ENCODE measurements around the gene KCNAB1. TPM values are rescaled to one million over a fixed set of nuclear protein-coding genes. Genes with fewer than 3 reads are reported as not detected.
"Not testable (repeated sequence)": the region's sequence is repeated elsewhere in the genome, so short reads cannot be mapped to it uniquely, and the experiment has no call there.

Gene KCNAB1
- total RNA-seq, 1 donor from 2014 or later, result 2.1 TPM

DNA sequence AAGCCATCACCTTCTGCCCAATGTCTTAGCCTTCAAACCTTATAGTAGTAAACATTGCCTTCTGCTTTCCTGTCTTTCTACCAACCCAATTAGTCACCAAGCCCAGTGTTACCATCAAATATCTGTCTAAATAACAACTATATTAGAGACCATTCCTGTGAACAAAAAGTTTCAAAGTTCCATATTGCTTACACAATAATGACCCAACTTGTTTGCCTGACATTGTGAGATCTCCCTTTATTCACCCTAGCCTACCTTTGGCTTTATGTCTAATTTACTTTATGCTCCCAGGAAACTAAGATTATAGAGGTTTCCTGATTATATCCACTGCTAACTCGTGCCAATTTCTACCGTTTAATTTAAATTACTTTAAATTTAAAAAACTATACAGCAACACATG is 26.0 kb upstream of the KCNAB1 start:
- H3K4me3 Mint-ChIP-seq (ENCODE audit: low read depth), result no peak overlapping the region
- no peak for DNase-seq (ENCODE audit: low spot score, unreplicated experiment)
- peaks cover 3% of the 10 kb centered on the region for H3K4me1 Mint-ChIP-seq (ENCODE audit: low read depth)
- TF ChIP-seq CTCF (IDR thresholded peaks at IDR 0.05; ENCODE audit: unreplicated experiment), result no peak
- no peaks in the 10 kb centered on the region for H3K9me3 Mint-ChIP-seq (ENCODE audit: low read depth)
- peaks cover 3% of the 10 kb centered on the region for H3K27me3 Mint-ChIP-seq
- H3K27ac Mint-ChIP-seq, result no peak overlapping the region
- peaks cover 1% of the 10 kb centered on the region for H3K36me3 Mint-ChIP-seq (ENCODE audit: insufficient read depth)

GRCh38 chr3:156095652-156096051 is 24.7 kb upstream of the KCNAB1 start:
- H3K36me3 Mint-ChIP-seq (ENCODE audit: insufficient read depth); DNase-seq (ENCODE audit: low spot score, unreplicated experiment); H3K4me1 Mint-ChIP-seq (ENCODE audit: low read depth); H3K27me3 Mint-ChIP-seq; H3K27ac Mint-ChIP-seq; H3K4me3 Mint-ChIP-seq (ENCODE audit: low read depth); H3K9me3 Mint-ChIP-seq (ENCODE audit: low read depth): not testable (repeated sequence)

DNA sequence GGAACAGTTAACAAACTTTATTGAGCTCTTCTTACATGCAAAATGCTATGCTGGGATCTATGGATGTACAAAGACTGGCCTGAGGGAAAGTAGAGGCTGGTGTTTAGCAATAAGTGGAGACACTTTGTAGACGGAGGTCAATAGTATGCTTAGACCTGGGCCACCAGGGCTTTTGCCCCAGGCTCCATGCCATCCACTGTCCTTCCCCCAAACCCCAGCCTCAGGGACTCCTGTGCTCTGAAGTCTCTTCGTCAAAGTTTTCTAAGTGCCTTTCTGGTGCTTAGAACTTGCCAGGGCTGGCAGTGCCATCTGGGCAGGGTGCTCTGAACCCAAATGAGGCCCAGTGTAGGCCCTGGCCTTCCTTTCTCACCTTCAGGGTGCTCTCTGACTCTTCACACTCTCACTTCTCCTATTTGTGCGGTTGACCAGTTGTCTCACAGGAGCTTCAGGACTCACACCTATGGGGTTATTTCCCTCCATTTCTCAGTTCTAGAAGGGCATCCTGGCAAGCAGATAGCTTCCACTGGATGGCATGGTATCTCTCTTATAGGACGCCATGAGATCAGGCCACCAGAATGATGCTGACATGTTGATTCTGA is 21.8 kb upstream of the KCNAB1 start:
- Mint-ChIP-seq H3K27ac (no peak overlapping the region), H3K9me3 (ENCODE audit: low read depth) (peaks cover 5% of the 10 kb centered on the region), H3K4me1 (ENCODE audit: low read depth) (peaks cover 6% of the 10 kb centered on the region), H3K4me3 (ENCODE audit: low read depth) (no peak overlapping the region), H3K36me3 (ENCODE audit: insufficient read depth) (peaks cover 1% of the 10 kb centered on the region), H3K27me3 (peaks cover 3% of the 10 kb centered on the region)
- no peak for DNase-seq (ENCODE audit: low spot score, unreplicated experiment)
- no peak for TF ChIP-seq CTCF (IDR thresholded peaks at IDR 0.05; ENCODE audit: unreplicated experiment)

- not testable (repeated sequence) for H3K9me3 Mint-ChIP-seq (ENCODE audit: low read depth); H3K27ac Mint-ChIP-seq; DNase-seq (ENCODE audit: low spot score, unreplicated experiment); H3K27me3 Mint-ChIP-seq; H3K4me3 Mint-ChIP-seq (ENCODE audit: low read depth); H3K36me3 Mint-ChIP-seq (ENCODE audit: insufficient read depth); H3K4me1 Mint-ChIP-seq (ENCODE audit: low read depth)
These were observed 21.0 kb upstream of the KCNAB1 start for GRCh38 chr3:156099348-156099747.

- not testable (repeated sequence) for H3K4me3 Mint-ChIP-seq (ENCODE audit: low read depth); H3K36me3 Mint-ChIP-seq (ENCODE audit: insufficient read depth); H3K27ac Mint-ChIP-seq; H3K27me3 Mint-ChIP-seq; H3K4me1 Mint-ChIP-seq (ENCODE audit: low read depth); H3K9me3 Mint-ChIP-seq (ENCODE audit: low read depth); DNase-seq (ENCODE audit: low spot score, unreplicated experiment)
These were observed 20.4 kb upstream of the KCNAB1 start for GRCh38 chr3:156099984-156100383.

DNA sequence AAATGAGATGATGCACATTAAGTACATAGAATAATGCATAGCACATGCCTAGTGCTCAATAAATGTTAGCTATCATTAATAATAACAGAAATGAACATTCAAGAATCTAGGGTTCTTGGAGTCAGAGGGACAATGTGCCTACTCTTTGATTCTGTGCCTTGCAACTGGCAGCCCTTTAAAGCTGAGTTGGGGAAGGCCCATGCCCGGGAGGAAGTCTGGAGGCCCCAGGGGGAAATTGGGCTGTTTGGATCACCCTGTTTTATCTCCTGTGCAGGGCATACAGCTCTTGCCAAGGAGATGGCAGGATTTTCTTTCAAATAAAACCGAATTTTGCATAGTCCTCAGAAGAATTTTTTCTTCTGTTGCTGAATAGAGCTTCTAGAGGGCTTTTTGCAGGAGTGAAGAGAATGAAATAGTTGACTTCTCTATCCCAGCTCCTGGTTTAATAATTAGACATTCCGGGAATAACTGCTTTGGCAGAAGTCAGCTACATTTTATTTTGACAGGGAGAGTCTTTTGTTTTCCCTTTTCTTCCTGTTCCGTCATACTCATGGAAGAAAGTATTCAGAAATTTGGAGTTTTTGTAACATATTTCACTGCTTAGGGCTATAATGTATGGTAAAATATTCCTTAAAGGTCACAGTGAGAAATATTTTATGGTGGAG is 18.0 kb upstream of the KCNAB1 start:
- no peak for TF ChIP-seq CTCF (IDR thresholded peaks at IDR 0.05; ENCODE audit: unreplicated experiment)
- H3K27ac Mint-ChIP-seq, result no peak overlapping the region
- peaks cover 1% of the 10 kb centered on the region for H3K36me3 Mint-ChIP-seq (ENCODE audit: insufficient read depth)
- peaks cover 5% of the 10 kb centered on the region for H3K4me1 Mint-ChIP-seq (ENCODE audit: low read depth)
- H3K9me3 Mint-ChIP-seq (ENCODE audit: low read depth), result peaks cover 5% of the 10 kb centered on the region
- H3K27me3 Mint-ChIP-seq, result no peaks in the 10 kb centered on the region
- DNase-seq (ENCODE audit: low spot score, unreplicated experiment), result no peak
- H3K4me3 Mint-ChIP-seq (ENCODE audit: low read depth), result no peak overlapping the region

Measured in progenitor cell of endocrine pancreas (in vitro differentiated cells).